ENCODE results near the gene CCRL2. TPM values are rescaled to one million over a fixed set of nuclear protein-coding genes. Genes with fewer than 3 reads are reported as not detected.

CCRL2 gene
- total RNA-seq, 2 donors from 2014 or later, result 0.89 to 4.2 TPM

- no peak overlapping the region for H3K27ac ChIP-seq
Measured at GRCh38 chr3:46410669-46411068, 3.6 kb downstream of the CCRL2 start.

GRCh38 chr3:46411271-46411670 is 4.2 kb downstream of the CCRL2 start:
- H3K4me3 ChIP-seq, result no peak overlapping the region
- no peak overlapping the region for H3K27ac ChIP-seq
- H3K36me3 ChIP-seq, result no peaks in the 10 kb centered on the region
- H3K27me3 ChIP-seq, result no peaks in the 10 kb centered on the region
- H3K4me1 ChIP-seq, result peaks cover 0 to 41% of the 10 kb centered on the region in 2 donors
- H3K9me3 ChIP-seq, result no peaks in the 10 kb centered on the region
- no peak for DNase-seq (ENCODE audit: low spot score)
- TF ChIP-seq CTCF (IDR thresholded peaks at IDR 0.05), result no peak

More at GRCh38 chr3:46410669-46411068, 3.6 kb downstream of the CCRL2 start:
- no peak for TF ChIP-seq CTCF (IDR thresholded peaks at IDR 0.05)
- no peak for DNase-seq (ENCODE audit: low spot score)
- no peaks in the 10 kb centered on the region for H3K27me3 ChIP-seq
- no peak overlapping the region for H3K4me3 ChIP-seq
- H3K36me3 ChIP-seq, result no peaks in the 10 kb centered on the region
- H3K9me3 ChIP-seq, result no peaks in the 10 kb centered on the region
- H3K4me1 ChIP-seq, result peaks cover 0 to 43% of the 10 kb centered on the region in 2 donors

- Histone ChIP-seq H3K9me3 (no peaks in the 10 kb centered on the region), H3K4me1 (peaks cover 0 to 32% of the 10 kb centered on the region in 2 donors), H3K36me3 (no peaks in the 10 kb centered on the region), H3K27ac (no peak overlapping the region), H3K27me3 (no peaks in the 10 kb centered on the region), H3K4me3 (no peak overlapping the region)
- TF ChIP-seq CTCF (IDR thresholded peaks at IDR 0.05), result no peak
- no peak for DNase-seq (ENCODE audit: low spot score)
Measured at GRCh38 chr3:46412786-46413298, 5.8 kb downstream of the CCRL2 start.

GRCh38 chr3:46413951-46414350 is 6.9 kb downstream of the CCRL2 start:
- peaks cover 0 to 23% of the 10 kb centered on the region in 2 donors for H3K4me1 ChIP-seq
- TF ChIP-seq CTCF (IDR thresholded peaks at IDR 0.05), result no peak
- DNase-seq (ENCODE audit: low spot score), result no peak
- H3K36me3 ChIP-seq, result no peaks in the 10 kb centered on the region
- no peaks in the 10 kb centered on the region for H3K9me3 ChIP-seq
- no peak overlapping the region for H3K4me3 ChIP-seq
- H3K27ac ChIP-seq, result no peak overlapping the region
- no peaks in the 10 kb centered on the region for H3K27me3 ChIP-seq

GRCh38 chr3:46414739-46415138 is 7.7 kb downstream of the CCRL2 start:
- peaks cover 0 to 23% of the 10 kb centered on the region in 2 donors for H3K4me1 ChIP-seq
- no peak overlapping the region for H3K4me3 ChIP-seq
- no peaks in the 10 kb centered on the region for H3K9me3 ChIP-seq
- H3K27ac ChIP-seq, result no peak overlapping the region
- H3K36me3 ChIP-seq, result no peaks in the 10 kb centered on the region
- no peak for DNase-seq (ENCODE audit: low spot score)
- TF ChIP-seq CTCF (IDR thresholded peaks at IDR 0.05), result no peak
- no peaks in the 10 kb centered on the region for H3K27me3 ChIP-seq

Data from right atrium auricular region (tissue), 2 donors.